ENCODE data around the gene CLEC2D. TPM values are rescaled to one million over a fixed set of nuclear protein-coding genes. Genes with fewer than 3 reads are reported as not detected.
"Not testable (repeated sequence)": the region's sequence is repeated elsewhere in the genome, so short reads cannot be mapped to it uniquely, and the experiment has no call there.

Gene CLEC2D
- total RNA-seq, 1 experiment from 2014 or later = 32.6 TPM

- no peak for TF ChIP-seq EZH2 (IDR thresholded peaks at IDR 0.05; ENCODE audit: low read depth)
- TF ChIP-seq, protein P1, sequence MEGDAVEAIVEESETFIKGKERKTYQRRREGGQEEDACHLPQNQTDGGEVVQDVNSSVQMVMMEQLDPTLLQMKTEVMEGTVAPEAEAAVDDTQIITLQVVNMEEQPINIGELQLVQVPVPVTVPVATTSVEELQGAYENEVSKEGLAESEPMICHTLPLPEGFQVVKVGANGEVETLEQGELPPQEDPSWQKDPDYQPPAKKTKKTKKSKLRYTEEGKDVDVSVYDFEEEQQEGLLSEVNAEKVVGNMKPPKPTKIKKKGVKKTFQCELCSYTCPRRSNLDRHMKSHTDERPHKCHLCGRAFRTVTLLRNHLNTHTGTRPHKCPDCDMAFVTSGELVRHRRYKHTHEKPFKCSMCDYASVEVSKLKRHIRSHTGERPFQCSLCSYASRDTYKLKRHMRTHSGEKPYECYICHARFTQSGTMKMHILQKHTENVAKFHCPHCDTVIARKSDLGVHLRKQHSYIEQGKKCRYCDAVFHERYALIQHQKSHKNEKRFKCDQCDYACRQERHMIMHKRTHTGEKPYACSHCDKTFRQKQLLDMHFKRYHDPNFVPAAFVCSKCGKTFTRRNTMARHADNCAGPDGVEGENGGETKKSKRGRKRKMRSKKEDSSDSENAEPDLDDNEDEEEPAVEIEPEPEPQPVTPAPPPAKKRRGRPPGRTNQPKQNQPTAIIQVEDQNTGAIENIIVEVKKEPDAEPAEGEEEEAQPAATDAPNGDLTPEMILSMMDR (conservative IDR thresholded peaks at IDR 0.05) = no peak
- H4K20me1 ChIP-seq (ENCODE audit: insufficient read depth) = no peaks in the 10 kb centered on the region
- no peak overlapping the region for H2AFZ ChIP-seq
- BruUV-seq (replicated peaks) = no TSS peak
- H3K4me2 ChIP-seq = peak overlapping the region; percentile 68
- no peaks in the 10 kb centered on the region; the same call in 1 of the 2 replicates for H3K9me3 ChIP-seq (ENCODE audit: insufficient read depth, low read depth)
- H3K79me2 ChIP-seq (ENCODE audit: low read depth) = no peaks in the 10 kb centered on the region
- intact Hi-C loops (cut with micrococcal nuclease; ENCODE audit: unreplicated experiment) = loop anchor here (5.0 kb wide), 1 partner anchor 48 kb away; no protein-coding TSS in a partner anchor
- CTCF ChIA-PET = interaction anchor here (1.0 kb wide), 1 partner anchor 68 kb away, joined by 3 read pairs; no protein-coding TSS in a partner anchor
- H3K4me3 ChIP-seq = no peak overlapping the region; the same call in 1 of the 2 replicates
- H3K27me3 ChIP-seq (ENCODE audit: insufficient read depth, low read depth) = no peaks in the 10 kb centered on the region
- H3K36me3 ChIP-seq (ENCODE audit: low read depth) = no peaks in the 10 kb centered on the region; the same call in 1 of the 2 replicates
- POLR2A ChIA-PET (ENCODE audit: unreplicated experiment) = interaction anchor here (0.6 to 0.7 kb wide), 2 partner anchors 13 to 47 kb away, joined by 3 to 5 read pairs; no protein-coding TSS in a partner anchor
- DNase-seq = no peak
- peaks cover 35% of the 10 kb centered on the region for H3K4me1 ChIP-seq (replicated peaks; ENCODE audit: insufficient read depth)
- H3F3A ChIP-seq (ENCODE audit: insufficient read depth, low read depth) = peaks cover 29% of the 10 kb centered on the region
- peak overlapping the region; percentile 79 for H3K27ac ChIP-seq
- H3K9me2 ChIP-seq (ENCODE audit: insufficient read depth) = no peaks in the 10 kb centered on the region
Measured at GRCh38 chr12:9674226-9674590, 4.7 kb downstream of the CLEC2D start.

DNA sequence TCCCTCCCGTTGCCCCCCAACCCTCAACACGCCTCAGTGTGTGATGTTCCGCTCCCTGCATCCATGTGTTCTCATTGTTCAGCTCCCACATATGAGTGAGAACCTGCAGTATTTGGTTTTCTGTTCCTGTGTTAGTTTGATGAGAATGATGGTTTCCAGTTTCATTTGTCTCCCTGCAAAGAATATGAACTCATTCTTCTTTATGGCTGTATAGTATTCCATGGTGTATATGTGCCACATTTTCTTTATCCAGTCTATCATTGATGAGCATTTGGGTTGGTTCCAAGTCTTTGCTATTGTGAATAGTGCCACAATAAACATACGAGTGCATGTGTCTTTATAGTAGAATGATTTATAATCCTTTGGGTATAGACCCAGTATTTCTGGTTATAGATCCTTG is 13.0 kb downstream of the CLEC2D start:
- H4K20me1 ChIP-seq (ENCODE audit: insufficient read depth); H3K4me3 ChIP-seq; POLR2A ChIA-PET (ENCODE audit: unreplicated experiment); H3K27me3 ChIP-seq (ENCODE audit: insufficient read depth, low read depth); H3K27ac ChIP-seq; H3K79me2 ChIP-seq (ENCODE audit: low read depth); H2AFZ ChIP-seq; H3K4me2 ChIP-seq; intact Hi-C loops (cut with micrococcal nuclease; ENCODE audit: unreplicated experiment); H3K4me1 ChIP-seq (replicated peaks; ENCODE audit: insufficient read depth); H3K9me3 ChIP-seq (ENCODE audit: insufficient read depth, low read depth); H3F3A ChIP-seq (ENCODE audit: insufficient read depth, low read depth); DNase-seq; H3K9me2 ChIP-seq (ENCODE audit: insufficient read depth); BruUV-seq (replicated peaks): not testable (repeated sequence)
- CTCF ChIA-PET = interaction anchor here (0.6 kb wide), 1 partner anchor 47 kb away, joined by 3 read pairs; no protein-coding TSS in a partner anchor
- H3K36me3 ChIP-seq (ENCODE audit: low read depth) = 0 out of 2 replicates have a peak, but pooled peaks cover 21% of the 10 kb centered on the region

DNA sequence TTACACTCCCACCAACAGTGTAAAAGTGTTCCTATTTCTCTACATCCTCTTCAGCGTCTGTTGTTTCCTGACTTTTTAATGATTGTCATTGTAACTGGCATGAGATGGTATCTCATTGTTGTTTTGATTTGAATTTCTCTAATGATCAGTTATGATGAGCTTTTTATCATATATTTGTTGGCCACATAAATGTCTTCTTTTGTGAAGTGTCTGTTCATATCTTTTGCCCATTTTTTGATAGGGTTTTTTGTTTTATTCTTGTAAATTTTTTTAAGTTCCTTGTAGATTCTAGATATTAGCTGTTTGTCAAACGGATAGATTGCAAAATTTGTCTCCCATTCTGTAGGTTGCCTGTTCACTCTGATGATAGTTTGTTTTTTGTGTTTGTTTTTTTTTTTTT is 13.4 kb downstream of the CLEC2D start:
- H3K79me2 ChIP-seq (ENCODE audit: low read depth); H3K4me1 ChIP-seq (replicated peaks; ENCODE audit: insufficient read depth); H3K9me2 ChIP-seq (ENCODE audit: insufficient read depth); H3K27ac ChIP-seq; H4K20me1 ChIP-seq (ENCODE audit: insufficient read depth); H3K4me3 ChIP-seq; H2AFZ ChIP-seq; H3K27me3 ChIP-seq (ENCODE audit: insufficient read depth, low read depth); intact Hi-C loops (cut with micrococcal nuclease; ENCODE audit: unreplicated experiment); POLR2A ChIA-PET (ENCODE audit: unreplicated experiment); H3K4me2 ChIP-seq; H3K9me3 ChIP-seq (ENCODE audit: insufficient read depth, low read depth); CTCF ChIA-PET; BruUV-seq (replicated peaks); DNase-seq; H3F3A ChIP-seq (ENCODE audit: insufficient read depth, low read depth): not testable (repeated sequence)
- 0 out of 2 replicates have a peak, but pooled peaks cover 23% of the 10 kb centered on the region for H3K36me3 ChIP-seq (ENCODE audit: low read depth)

GRCh38 chr12:9685366-9685765 is 15.9 kb downstream of the CLEC2D start:
- BruUV-seq (replicated peaks); H3K79me2 ChIP-seq (ENCODE audit: low read depth); H3K4me1 ChIP-seq (replicated peaks; ENCODE audit: insufficient read depth); H2AFZ ChIP-seq; DNase-seq; POLR2A ChIA-PET (ENCODE audit: unreplicated experiment); CTCF ChIA-PET; H3K4me3 ChIP-seq; H3K4me2 ChIP-seq; H3K9me3 ChIP-seq (ENCODE audit: insufficient read depth, low read depth); H3F3A ChIP-seq (ENCODE audit: insufficient read depth, low read depth); intact Hi-C loops (cut with micrococcal nuclease; ENCODE audit: unreplicated experiment); H3K27me3 ChIP-seq (ENCODE audit: insufficient read depth, low read depth); H4K20me1 ChIP-seq (ENCODE audit: insufficient read depth); H3K27ac ChIP-seq; H3K9me2 ChIP-seq (ENCODE audit: insufficient read depth): not testable (repeated sequence)
- peaks cover 40% of the 10 kb centered on the region for H3K36me3 ChIP-seq (ENCODE audit: low read depth)

All from PC-9 (cell line).